ENCODE results near the gene CDK5RAP1.
"Not testable (repeated sequence)": the region's sequence is repeated elsewhere in the genome, so short reads cannot be mapped to it uniquely, and the experiment has no call there.

DNA sequence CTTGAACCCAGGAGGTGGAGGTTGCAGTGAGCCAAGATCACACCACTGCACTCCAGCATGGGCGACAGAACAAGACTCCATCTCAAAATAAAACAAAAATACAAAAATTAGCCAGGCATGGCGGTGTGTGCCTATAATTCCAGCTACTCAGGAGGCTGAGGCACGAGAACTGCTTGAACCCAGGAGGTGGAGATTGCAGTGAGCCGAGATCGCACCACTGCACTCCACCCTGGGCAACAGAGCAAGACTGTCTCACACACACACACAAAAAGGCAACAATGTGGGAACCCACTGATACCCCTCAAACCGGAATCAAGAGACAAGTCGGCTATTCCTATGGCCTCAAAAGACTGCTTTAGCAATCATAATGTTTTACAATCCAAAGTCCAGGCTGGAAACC, 39.2 kb upstream of the CDK5RAP1 start:
- TF ChIP-seq, protein P1, sequence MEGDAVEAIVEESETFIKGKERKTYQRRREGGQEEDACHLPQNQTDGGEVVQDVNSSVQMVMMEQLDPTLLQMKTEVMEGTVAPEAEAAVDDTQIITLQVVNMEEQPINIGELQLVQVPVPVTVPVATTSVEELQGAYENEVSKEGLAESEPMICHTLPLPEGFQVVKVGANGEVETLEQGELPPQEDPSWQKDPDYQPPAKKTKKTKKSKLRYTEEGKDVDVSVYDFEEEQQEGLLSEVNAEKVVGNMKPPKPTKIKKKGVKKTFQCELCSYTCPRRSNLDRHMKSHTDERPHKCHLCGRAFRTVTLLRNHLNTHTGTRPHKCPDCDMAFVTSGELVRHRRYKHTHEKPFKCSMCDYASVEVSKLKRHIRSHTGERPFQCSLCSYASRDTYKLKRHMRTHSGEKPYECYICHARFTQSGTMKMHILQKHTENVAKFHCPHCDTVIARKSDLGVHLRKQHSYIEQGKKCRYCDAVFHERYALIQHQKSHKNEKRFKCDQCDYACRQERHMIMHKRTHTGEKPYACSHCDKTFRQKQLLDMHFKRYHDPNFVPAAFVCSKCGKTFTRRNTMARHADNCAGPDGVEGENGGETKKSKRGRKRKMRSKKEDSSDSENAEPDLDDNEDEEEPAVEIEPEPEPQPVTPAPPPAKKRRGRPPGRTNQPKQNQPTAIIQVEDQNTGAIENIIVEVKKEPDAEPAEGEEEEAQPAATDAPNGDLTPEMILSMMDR (IDR thresholded peaks at IDR 0.05; ENCODE audit: extremely low read depth in 1 of 2, insufficient read depth in 1 of 2, low read depth in 1 of 2, low read length in 2 of 2), result not testable (repeated sequence)
- not testable (repeated sequence) for TF ChIP-seq POLR2A (IDR thresholded peaks at IDR 0.05; ENCODE audit: low read depth, low read length)

Measured in endothelial cell of umbilical vein (primary cell).